ENCODE measurements around the gene TNS1.

The TNS1 gene

GRCh38 chr2:217843324-217843723 lies 159.5 kb downstream of the TNS1 start:
- DNase-seq, result no peak

- no peak for DNase-seq
Observed at GRCh38 chr2:217842017-217842416, 160.8 kb downstream of the TNS1 start.

DNA sequence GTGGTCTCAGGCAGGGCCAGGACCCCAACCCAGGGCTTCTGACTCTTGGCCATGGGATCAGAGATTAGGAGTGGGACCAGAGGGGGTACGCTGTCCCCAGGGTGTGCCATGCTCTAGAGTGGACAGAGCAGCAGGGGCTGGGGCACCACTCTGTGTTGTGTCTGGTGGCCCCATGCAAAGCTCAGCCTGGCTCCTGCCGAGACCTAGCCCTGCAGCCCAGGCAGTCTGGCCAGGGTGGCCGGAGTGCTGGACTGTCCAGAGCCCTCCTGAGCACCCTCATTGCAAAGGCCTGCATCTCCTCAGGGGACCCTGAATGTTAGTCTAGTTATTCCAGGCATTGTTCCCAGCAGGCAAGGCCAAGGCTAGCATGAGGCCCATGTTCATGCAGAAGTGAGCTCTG lies 162.3 kb downstream of the TNS1 start:
- no peak for DNase-seq

DNA sequence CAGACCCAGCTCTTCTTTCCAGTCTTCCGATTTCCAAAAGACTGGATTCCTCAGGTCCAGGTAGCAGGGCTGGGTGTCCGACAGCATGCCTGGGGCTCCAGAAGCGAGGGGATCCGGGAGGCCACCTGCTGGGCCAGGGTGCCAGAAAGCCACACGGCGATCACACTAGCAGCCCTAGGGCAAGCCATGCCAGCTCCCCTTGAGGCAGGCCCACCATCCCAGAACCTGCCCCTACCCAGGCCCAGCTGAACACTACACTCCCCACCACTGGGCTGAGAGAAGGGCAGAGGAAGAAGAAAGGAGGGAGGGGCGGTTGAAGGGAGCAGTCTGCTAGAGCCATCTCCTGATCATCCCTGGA lies 163.1 kb downstream of the TNS1 start:
- no peak for DNase-seq

DNA sequence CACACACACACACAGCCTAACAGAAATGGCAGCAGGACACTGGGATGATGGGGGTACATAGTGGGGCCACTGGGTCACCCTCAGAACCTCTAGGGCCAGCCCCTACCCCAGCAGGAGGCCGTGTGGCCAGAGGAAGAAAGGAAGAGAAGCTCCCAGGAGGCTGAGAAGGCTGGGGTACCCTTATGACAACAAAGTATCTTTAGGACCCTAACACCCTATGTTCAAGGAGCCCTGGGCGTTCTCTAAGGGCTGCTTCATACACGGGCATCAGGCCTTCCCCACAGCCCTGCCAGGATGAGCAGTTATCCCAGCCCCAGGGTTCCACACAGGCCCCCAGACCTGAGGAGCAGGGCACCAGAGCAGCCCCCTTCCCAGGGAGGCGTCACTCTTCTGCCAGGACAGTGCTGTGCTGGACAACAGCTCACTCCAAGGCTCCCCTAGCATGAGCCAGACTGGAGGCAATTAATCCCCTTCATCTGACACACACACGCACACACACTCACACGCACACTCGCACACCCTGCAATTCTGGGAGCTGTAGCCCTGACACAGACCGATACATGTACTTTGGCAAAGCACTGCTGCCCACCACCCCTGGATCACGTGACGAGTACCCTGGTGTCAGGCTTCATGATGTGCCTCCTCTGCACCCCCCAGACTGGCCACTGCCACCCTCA lies 163.6 kb downstream of the TNS1 start:
- no peak for DNase-seq

- no peak for DNase-seq
Observed at GRCh38 chr2:217838409-217838831, 164.4 kb downstream of the TNS1 start.

DNA sequence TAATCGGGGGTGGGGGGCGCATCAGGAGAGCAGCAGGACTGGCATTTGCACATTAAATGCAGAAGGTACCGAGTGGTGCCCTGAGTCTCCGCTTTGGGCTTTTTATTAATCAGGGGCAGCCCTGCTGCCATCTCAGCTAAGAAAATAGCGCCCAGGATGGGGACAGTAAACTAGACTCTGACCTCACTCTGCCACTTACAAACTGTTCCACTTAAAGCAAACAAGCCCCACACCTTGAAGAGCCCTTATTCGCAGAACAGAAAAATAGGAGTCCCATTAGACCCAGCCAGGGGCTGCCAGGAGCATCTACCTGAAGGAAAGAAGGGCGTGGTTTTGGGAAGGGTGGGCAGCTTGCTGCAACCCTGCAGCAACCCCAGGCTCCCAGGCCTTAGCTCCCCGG lies 165.3 kb downstream of the TNS1 start:
- DNase-seq, result no peak

DNA sequence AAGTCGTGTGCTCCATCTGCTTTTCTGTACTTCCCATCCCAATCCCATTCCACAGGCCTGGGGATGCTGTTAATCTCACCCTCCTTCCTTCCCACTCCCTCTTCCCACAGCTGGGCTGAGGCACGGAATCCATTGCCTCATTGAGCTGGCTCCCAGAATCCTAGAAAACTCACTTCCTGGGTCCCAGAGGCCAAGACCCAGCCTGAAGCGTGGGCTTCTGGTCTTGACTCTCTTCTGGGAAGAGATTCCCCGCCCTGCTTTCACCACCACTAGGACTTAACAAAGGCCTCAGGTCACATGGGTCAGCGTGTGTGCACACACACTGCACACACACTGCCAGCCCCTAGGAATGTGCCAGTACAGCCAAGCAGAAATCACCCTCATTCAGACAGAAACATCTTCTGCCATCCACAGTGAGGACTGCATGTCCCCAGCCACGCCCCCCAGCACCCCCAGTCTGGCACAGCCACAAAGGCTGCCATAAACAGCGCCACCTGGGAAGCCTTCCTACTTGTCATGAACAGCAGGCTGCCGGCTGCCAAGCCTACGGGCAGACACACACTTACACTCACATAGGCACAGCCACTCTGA lies 165.8 kb downstream of the TNS1 start:
- peak; percentile 83 for DNase-seq

DNA sequence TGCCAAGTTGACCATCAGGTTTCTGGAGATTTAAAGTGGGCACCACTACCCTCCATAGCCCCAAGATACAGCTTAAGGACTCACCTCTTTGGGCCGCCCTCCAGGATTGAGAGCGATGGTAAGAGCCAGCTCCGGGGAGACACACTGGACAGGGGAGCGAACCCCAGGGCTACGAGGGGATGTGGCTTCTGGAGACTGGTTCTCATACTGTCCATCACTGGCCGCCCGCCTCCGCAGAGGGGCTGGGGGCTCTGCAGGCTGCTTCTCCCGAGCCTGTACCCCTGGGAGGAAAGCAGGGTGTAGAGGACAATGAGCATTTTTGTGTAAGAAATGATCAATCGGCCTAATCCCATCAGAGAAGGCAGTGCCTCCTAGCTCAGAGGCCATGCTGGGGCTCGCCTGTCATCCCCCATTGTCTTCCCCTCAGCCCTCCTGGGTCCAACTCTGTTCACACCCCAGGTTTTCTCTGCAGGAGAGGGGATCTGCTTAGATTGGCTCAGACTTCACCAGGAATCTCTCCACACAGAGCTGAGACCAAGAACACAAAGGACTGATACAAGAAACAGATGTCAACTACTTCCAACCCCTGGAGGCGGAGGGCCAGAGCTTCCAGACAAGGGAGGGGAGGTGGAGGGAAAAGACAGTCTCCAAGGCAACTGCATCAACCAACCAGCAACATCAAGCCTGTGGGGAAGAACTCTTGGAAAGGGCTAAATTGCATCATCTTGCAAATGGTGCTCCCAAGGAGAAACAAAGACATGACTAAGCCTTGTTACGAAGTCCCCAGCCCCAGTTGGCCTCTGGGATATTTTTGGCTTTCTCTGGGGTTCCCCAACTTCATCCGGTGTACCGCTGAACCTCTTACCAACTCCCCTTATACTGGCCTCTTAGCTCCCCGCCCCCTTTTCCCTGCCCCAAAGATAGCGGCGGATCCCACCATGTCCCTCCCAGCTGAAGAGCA lies 166.6 kb downstream of the TNS1 start:
- peak; percentile 95 for DNase-seq

GRCh38 chr2:217834744-217835513 lies 167.9 kb downstream of the TNS1 start:
- DNase-seq, result no peak

DNA sequence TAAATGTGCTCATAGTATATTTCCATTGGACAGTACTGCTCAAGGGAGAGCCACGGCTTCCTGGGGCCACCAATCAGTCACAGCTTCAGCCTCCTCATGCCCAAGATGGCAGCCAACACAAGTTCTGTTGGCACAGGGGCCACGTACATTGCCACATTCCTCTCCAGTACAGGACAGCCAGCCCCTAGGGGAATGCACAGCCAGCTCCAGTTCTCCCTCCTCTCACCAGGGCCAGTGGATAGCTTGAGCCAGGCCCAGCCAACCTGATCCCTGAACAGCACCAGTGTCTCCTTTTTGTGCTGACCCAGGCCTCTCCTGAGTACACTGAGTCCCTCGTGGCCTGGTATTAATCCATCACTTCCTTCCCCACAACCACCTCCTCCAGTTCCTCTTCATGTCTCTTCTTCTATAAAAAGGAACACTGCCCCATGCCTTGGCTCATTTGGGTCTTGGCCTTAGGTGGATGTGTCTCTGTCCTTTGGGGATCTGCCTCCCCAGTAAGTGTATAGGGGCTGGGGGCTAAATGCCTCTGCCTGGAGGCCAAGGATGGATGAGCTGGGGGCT lies 168.7 kb downstream of the TNS1 start:
- DNase-seq, result no peak

- DNase-seq, result no peak
Observed at GRCh38 chr2:217833439-217833838, 169.4 kb downstream of the TNS1 start.

GRCh38 chr2:217832987-217833386 lies 169.8 kb downstream of the TNS1 start:
- DNase-seq, result no peak

DNA sequence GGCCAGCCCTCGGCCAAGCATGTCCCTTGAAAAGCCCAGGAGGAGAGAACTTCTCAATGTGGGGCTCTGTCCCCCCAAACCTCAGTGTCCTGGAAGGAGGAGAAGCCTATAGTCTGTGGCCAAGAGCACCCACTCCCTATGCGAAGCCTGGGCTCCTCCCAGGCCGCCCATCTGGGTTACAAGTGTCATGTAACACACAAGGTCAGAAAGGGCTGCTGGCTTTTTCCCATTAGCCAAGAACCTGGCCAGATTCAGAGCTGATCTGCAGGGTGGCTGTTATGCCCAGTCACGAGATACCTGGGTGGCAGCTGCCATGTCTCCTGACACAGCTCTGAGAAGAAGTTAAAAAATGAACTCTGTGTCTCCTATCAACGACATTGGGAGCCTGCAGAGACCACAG lies 170.7 kb downstream of the TNS1 start:
- no peak for DNase-seq

- DNase-seq, result no peak
Observed at GRCh38 chr2:217831306-217831705, 171.5 kb downstream of the TNS1 start.

GRCh38 chr2:217830807-217831206 lies 172.0 kb downstream of the TNS1 start:
- DNase-seq, result no peak

GRCh38 chr2:217830061-217830460 lies 172.7 kb downstream of the TNS1 start:
- no peak for DNase-seq

DNA sequence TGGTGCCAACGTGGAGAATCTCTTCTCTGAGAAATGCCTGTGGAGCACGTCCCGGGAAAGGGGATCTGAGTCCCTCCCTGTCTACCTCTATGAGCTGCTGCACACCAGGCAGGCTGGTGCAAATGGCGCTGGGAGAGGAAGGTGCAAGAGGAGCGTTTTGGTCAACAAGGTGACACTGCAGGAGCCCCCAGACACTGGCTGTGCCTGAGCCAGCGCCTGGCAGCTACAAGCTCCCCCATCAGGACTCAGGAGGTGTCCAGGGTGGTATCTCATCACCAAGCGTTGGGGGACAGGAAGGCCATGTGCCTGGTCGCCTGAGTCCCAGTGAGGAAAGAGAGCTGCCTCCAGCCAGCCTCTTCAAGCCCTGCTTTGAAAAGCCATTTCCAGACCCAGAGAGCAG lies 173.4 kb downstream of the TNS1 start:
- DNase-seq, result no peak

- no peak for DNase-seq
Observed at GRCh38 chr2:217828336-217828735, 174.5 kb downstream of the TNS1 start.

DNA sequence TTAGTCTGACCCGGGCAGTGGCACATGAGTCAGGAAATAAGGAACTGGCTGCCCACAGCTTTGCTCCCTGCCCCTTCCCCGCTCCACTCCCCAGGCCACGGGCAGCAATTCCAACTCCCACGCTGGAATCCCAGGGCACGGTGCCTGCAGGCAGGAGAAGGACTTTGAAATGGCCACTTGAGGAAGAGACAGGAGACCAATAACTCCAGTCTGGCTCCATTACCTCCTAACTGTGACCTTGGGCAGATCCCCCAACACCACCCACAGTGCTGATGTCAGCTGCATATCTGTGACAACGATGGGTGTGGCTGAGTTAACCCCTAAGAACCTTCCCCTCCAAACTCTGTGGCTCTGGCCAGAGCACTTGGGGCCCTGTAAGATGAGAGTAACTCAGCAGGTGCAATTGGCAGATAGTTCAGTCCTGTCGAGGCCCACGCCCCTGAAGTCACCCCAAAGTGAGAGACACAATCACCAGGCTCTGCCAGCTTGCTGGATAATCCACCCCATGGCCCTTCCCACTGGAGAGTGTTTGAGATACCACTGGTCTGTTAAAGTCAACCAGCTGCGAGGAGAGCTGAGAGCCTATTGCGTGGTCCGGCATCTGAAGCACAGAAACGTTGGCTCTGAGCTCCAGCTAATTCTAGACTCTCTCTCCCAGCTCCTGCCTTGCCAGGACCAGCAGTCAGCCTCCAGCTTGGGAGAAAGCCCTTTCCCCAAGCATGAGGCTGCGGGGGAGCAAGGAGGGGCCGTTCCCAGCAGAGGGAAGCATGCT lies 175.2 kb downstream of the TNS1 start:
- DNase-seq, result peak; percentile 65

DNA sequence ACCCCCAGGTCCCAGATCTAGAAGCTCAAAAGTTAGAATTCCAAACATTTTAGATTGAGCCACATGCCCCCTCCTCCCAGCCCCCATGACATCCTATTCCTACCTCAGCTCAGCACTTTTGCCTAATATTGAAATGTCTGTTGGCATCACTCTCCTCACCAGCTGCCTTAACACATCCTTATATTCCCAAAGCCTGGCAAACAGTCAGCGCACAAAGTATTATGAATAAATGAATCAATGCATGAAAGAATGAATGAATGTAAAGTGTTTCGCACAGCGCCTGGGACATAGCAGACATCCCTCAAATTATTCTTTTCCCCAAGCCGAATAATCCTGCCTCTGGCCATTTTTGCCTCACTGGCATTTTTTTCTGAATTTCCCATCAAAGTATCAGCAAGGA lies 175.8 kb downstream of the TNS1 start:
- no peak for DNase-seq

DNA sequence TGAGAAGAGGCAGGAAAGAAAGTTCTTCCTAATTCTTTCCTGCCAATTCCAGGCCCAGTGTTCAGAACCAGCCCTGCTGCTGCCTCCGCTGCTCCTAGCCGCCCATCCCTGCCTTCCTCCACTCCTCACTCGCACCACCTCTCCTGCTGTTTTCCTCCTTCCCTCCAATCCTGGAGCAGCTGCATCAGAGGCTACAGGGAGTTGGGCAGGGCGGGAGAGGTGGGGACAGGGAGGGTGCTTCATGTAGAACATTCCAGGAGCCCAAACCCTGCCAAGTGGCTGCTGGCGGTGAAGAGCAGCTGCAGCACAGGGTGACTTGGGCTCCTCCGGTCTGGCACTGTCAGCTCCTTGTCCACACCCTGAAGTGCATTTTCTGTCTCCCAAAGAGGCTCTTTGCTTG lies 176.3 kb downstream of the TNS1 start:
- peak; percentile 82 for DNase-seq
